ENCODE results near the gene TRIM66. TPM values are rescaled to one million over a fixed set of nuclear protein-coding genes. Genes with fewer than 3 reads are reported as not detected.

TRIM66 gene
- total RNA-seq, 1 donor from 2014 or later, result 7.3 TPM

DNA sequence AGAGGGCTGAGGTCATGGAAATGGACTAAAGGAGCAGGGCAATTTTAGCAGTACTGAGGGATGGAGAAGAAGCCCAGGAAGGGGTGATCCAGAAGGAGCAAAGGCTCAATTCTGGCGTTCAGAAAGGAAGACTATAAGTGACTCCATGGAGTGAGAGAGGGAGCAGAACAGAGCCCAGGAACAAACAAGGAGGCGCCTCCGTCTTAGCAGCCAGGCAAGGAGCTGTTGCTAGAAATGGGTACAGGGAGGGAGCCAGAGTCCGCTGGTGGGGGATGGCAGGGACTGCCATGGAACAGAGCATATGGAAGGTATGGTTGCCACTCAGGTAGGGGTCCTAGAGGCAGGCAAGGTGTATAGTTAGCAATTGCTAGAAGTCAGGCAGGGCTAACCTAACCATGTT lies 68.0 kb downstream of the TRIM66 start:
- no peak for DNase-seq (ENCODE audit: low read depth)
- H3K9me3 ChIP-seq (ENCODE audit: insufficient read depth, low read depth, low read length), result no peaks in the 10 kb centered on the region
- H3K36me3 ChIP-seq (ENCODE audit: insufficient read depth, low read length), result no peaks in the 10 kb centered on the region
- no peaks in the 10 kb centered on the region for H4K20me1 ChIP-seq (ENCODE audit: insufficient read depth, low read length)
- Mint-ChIP-seq H3K4me3 (ENCODE audit: unreplicated experiment) (no peak overlapping the region), H3K27me3 (ENCODE audit: low read depth, unreplicated experiment) (peaks cover 4% of the 10 kb centered on the region), H3K36me3 (ENCODE audit: low read depth, unreplicated experiment) (peaks cover 25% of the 10 kb centered on the region), H3K9me3 (ENCODE audit: unreplicated experiment) (no peaks in the 10 kb centered on the region), H3K4me1 (ENCODE audit: low read depth, unreplicated experiment) (peaks cover 12% of the 10 kb centered on the region), H3K27ac (ENCODE audit: unreplicated experiment) (no peak overlapping the region)
- no peak for FAIRE-seq
- H3K27me3 ChIP-seq (ENCODE audit: insufficient read depth, low read length), result no peaks in the 10 kb centered on the region
- TF ChIP-seq, protein P1, sequence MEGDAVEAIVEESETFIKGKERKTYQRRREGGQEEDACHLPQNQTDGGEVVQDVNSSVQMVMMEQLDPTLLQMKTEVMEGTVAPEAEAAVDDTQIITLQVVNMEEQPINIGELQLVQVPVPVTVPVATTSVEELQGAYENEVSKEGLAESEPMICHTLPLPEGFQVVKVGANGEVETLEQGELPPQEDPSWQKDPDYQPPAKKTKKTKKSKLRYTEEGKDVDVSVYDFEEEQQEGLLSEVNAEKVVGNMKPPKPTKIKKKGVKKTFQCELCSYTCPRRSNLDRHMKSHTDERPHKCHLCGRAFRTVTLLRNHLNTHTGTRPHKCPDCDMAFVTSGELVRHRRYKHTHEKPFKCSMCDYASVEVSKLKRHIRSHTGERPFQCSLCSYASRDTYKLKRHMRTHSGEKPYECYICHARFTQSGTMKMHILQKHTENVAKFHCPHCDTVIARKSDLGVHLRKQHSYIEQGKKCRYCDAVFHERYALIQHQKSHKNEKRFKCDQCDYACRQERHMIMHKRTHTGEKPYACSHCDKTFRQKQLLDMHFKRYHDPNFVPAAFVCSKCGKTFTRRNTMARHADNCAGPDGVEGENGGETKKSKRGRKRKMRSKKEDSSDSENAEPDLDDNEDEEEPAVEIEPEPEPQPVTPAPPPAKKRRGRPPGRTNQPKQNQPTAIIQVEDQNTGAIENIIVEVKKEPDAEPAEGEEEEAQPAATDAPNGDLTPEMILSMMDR (IDR thresholded peaks at IDR 0.05; ENCODE audit: insufficient read depth, low read depth, low read length), result no peak
- no peak for TF ChIP-seq EZH2 (IDR thresholded peaks at IDR 0.05; ENCODE audit: insufficient read depth, low read length)
- H3K79me2 ChIP-seq (ENCODE audit: insufficient read depth, low read length), result no peaks in the 10 kb centered on the region
- H3K9ac ChIP-seq (ENCODE audit: low read length), result no peak overlapping the region
- H3K4me3 ChIP-seq (ENCODE audit: insufficient read depth, low read depth, low read length), result no peak overlapping the region
- H3K4me1 ChIP-seq (ENCODE audit: insufficient read depth, low read length), result no peaks in the 10 kb centered on the region
- no peak overlapping the region for H3K4me2 ChIP-seq (ENCODE audit: low read length)
- no peak overlapping the region for H3K27ac ChIP-seq (ENCODE audit: low read depth, low read length)
- no peak overlapping the region for H2AFZ ChIP-seq (ENCODE audit: low read depth, low read length)

DNA sequence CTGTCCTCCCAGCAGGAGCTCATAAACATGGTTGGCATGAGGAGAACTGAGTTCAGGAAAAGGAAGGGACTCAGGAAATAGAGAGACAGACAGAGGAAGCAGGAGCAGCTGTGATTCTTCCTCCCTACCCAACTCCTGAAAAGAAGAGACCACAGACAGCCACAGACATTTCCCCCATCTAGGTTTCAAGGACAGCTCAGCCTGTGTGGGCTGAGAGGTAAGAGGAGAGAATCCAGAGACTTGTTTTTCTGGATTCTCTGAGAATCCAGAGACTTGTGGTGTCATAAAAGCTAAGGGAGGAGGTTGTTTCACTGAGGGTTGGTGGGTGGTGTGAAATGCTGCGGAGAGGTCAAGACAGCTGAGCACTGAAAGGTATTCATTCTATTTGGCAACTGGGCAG lies 69.4 kb downstream of the TRIM66 start:
- peak overlapping the region; percentile 13 for H3K27ac Mint-ChIP-seq (ENCODE audit: unreplicated experiment)
- H3K4me1 Mint-ChIP-seq (ENCODE audit: low read depth, unreplicated experiment), result peaks cover 17% of the 10 kb centered on the region
- Histone ChIP-seq H3K27ac (ENCODE audit: low read depth, low read length) (no peak overlapping the region), H4K20me1 (ENCODE audit: insufficient read depth, low read length) (no peaks in the 10 kb centered on the region), H3K79me2 (ENCODE audit: insufficient read depth, low read length) (no peaks in the 10 kb centered on the region), H3K27me3 (ENCODE audit: insufficient read depth, low read length) (no peaks in the 10 kb centered on the region), H3K4me2 (ENCODE audit: low read length) (no peak overlapping the region), H3K4me3 (ENCODE audit: insufficient read depth, low read depth, low read length) (no peak overlapping the region), H3K9ac (ENCODE audit: low read length) (no peak overlapping the region), H3K4me1 (ENCODE audit: insufficient read depth, low read length) (peaks cover 3% of the 10 kb centered on the region), H3K9me3 (ENCODE audit: insufficient read depth, low read depth, low read length) (no peaks in the 10 kb centered on the region), H3K36me3 (ENCODE audit: insufficient read depth, low read length) (no peaks in the 10 kb centered on the region), H2AFZ (ENCODE audit: low read depth, low read length) (no peak overlapping the region)
- DNase-seq (ENCODE audit: low read depth), result peak; percentile 2
- H3K27me3 Mint-ChIP-seq (ENCODE audit: low read depth, unreplicated experiment), result peaks cover 4% of the 10 kb centered on the region
- H3K4me3 Mint-ChIP-seq (ENCODE audit: unreplicated experiment), result no peak overlapping the region
- no peaks in the 10 kb centered on the region for H3K9me3 Mint-ChIP-seq (ENCODE audit: unreplicated experiment)
- FAIRE-seq, result no peak
- TF ChIP-seq, protein P1 (IDR thresholded peaks at IDR 0.05; ENCODE audit: insufficient read depth, low read depth, low read length), result no peak
- TF ChIP-seq EZH2 (IDR thresholded peaks at IDR 0.05; ENCODE audit: insufficient read depth, low read length), result no peak
- peaks cover 16% of the 10 kb centered on the region for H3K36me3 Mint-ChIP-seq (ENCODE audit: low read depth, unreplicated experiment)

DNA sequence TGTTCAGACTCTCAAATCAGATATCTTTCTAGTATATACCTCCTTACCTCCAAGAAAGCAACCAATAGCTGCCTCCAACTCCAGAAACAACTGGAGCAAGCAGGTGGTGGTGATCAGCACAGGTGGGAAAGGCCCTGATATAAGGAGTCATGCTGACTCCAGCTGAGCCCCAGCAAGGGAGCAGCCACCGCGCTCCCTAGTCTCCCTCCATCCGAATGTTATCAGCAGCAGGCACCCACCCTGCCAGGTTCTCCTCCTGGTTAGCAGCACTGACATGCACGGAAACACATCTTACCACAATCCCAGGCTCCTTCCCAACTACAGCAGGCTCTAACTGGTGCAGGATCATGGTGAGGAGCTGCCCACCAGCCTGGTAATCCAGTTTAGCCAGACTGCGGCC lies 69.9 kb downstream of the TRIM66 start:
- Mint-ChIP-seq H3K27ac (ENCODE audit: unreplicated experiment) (no peak overlapping the region), H3K4me3 (ENCODE audit: unreplicated experiment) (no peak overlapping the region), H3K4me1 (ENCODE audit: low read depth, unreplicated experiment) (peaks cover 17% of the 10 kb centered on the region), H3K9me3 (ENCODE audit: unreplicated experiment) (no peaks in the 10 kb centered on the region), H3K27me3 (ENCODE audit: low read depth, unreplicated experiment) (peaks cover 4% of the 10 kb centered on the region), H3K36me3 (ENCODE audit: low read depth, unreplicated experiment) (peaks cover 14% of the 10 kb centered on the region)
- Histone ChIP-seq H3K36me3 (ENCODE audit: insufficient read depth, low read length) (no peaks in the 10 kb centered on the region), H3K27ac (ENCODE audit: low read depth, low read length) (no peak overlapping the region), H3K4me2 (ENCODE audit: low read length) (no peak overlapping the region), H3K27me3 (ENCODE audit: insufficient read depth, low read length) (no peaks in the 10 kb centered on the region), H3K9me3 (ENCODE audit: insufficient read depth, low read depth, low read length) (no peaks in the 10 kb centered on the region), H3K79me2 (ENCODE audit: insufficient read depth, low read length) (no peaks in the 10 kb centered on the region), H3K4me1 (ENCODE audit: insufficient read depth, low read length) (peaks cover 3% of the 10 kb centered on the region), H4K20me1 (ENCODE audit: insufficient read depth, low read length) (no peaks in the 10 kb centered on the region), H3K4me3 (ENCODE audit: insufficient read depth, low read depth, low read length) (no peak overlapping the region), H2AFZ (ENCODE audit: low read depth, low read length) (no peak overlapping the region), H3K9ac (ENCODE audit: low read length) (no peak overlapping the region)
- FAIRE-seq (no peak), DNase-seq (ENCODE audit: low read depth) (no peak)
- TF ChIP-seq EZH2 (IDR thresholded peaks at IDR 0.05; ENCODE audit: insufficient read depth, low read length), result no peak
- TF ChIP-seq, protein P1 (IDR thresholded peaks at IDR 0.05; ENCODE audit: insufficient read depth, low read depth, low read length), result no peak

Data from astrocyte (in vitro differentiated cells and primary cell).